AG09309 (cell line): Measurements from ENCODE around the gene GAA.
A peak's percentile ranks its signal among the peaks of the same experiment; 100 is the strongest.

Experiments used
- DNase-seq: peaks from one replicate; pipeline ENCODE4 v3.0.0-alpha.2; 2010; ENCODE audit warnings: low read depth
- H3K4me3 ChIP-seq: 2 replicates; pipeline ENCODE4 v1.5.1; 2011; ENCODE audit warnings: mild to moderate bottlenecking, low read depth, low read length, moderate library complexity; ENCODE audit not compliant: control insufficient read depth
- CTCF ChIP-seq: IDR thresholded peaks from 2 replicates; pipeline ENCODE4 v1.5.1; 2011; ENCODE audit warnings: mild to moderate bottlenecking, low read depth, low read length, inconsistent platforms; ENCODE audit not compliant: insufficient read depth, control insufficient read depth; ENCODE audit errors: missing control alignments

GAA gene

GRCh38 chr17:80141463-80142165 lies 40.2 kb downstream of the GAA start:
- no peak for TF ChIP-seq CTCF
- no peak overlapping the region for H3K4me3 ChIP-seq
- DNase-seq, result no peak

GRCh38 chr17:80142929-80143328 lies 41.5 kb downstream of the GAA start:
- no peak for DNase-seq
- TF ChIP-seq CTCF, result no peak
- no peak overlapping the region for H3K4me3 ChIP-seq

GRCh38 chr17:80145076-80146075 lies 44.0 kb downstream of the GAA start:
- TF ChIP-seq CTCF, result no peak
- no peak for DNase-seq
- H3K4me3 ChIP-seq, result peak overlapping the region; percentile 88

GRCh38 chr17:80146121-80147034 lies 45.0 kb downstream of the GAA start:
- H3K4me3 ChIP-seq, result peak overlapping the region; percentile 88
- DNase-seq, result no peak
- no peak for TF ChIP-seq CTCF

GRCh38 chr17:80147035-80147822 lies 45.8 kb downstream of the GAA start, which contains the start of gene EIF4A3:
Gene EIF4A3 (minus strand): TSS chr17:80147128. CDS start chr17:80146961, 167 bp downstream.
- H3K4me3 ChIP-seq, result peak within 1 kb of the TSS; percentile 88
- TF ChIP-seq CTCF, result no peak
- peak; percentile 97 for DNase-seq
